GM23338 (cell line): ENCODE measurements around the gene ITIH5. TPM values are rescaled to one million over a fixed set of nuclear protein-coding genes. Genes with fewer than 3 reads are reported as not detected.

ENCODE experiments used
- ATAC-seq: fragments of 200-7000 bp; cut with Tn5 transposase; 3 replicates; pipeline ENCODE4 v1.9.1; 2020
- DNase-seq: peaks from one replicate; pipeline ENCODE4 v3.0.0-alpha.2; 2015; ENCODE audit warnings: low spot score
- H2AFZ ChIP-seq: fragments of 200-600 bp; sonication (generic); 2 replicates; pipeline ENCODE4 v1.8.0; 2016; ENCODE audit warnings: antibody characterized with exemption, mild to moderate bottlenecking, moderate library complexity
- H3F3A ChIP-seq: fragments of 200-600 bp; sonication (generic); replicated peaks from 2 replicates; pipeline ENCODE4 v1.8.0; 2017; ENCODE audit warnings: antibody characterized with exemption, mixed run types, low read depth
- H3K27ac ChIP-seq: fragments of 200-600 bp; sonication (generic); 2 replicates; pipeline ENCODE4 v1.6.1; 2016; ENCODE audit warnings: low read depth
- H3K27me3 ChIP-seq: fragments of 200-600 bp; sonication (generic); 2 replicates; pipeline ENCODE4 v1.8.0; 2016; ENCODE audit warnings: mild to moderate bottlenecking, mixed run types, moderate library complexity; ENCODE audit not compliant: insufficient read depth
- H3K36me3 ChIP-seq: fragments of 200-600 bp; sonication (generic); 2 replicates; pipeline ENCODE4 v1.8.0; 2016; ENCODE audit warnings: mild to moderate bottlenecking; ENCODE audit not compliant: insufficient read depth
- H3K4me1 ChIP-seq: fragments of 200-600 bp; sonication (generic); 2 replicates; pipeline ENCODE4 v1.8.0; 2016; ENCODE audit warnings: mild to moderate bottlenecking, moderate library complexity; ENCODE audit not compliant: insufficient read depth
- H3K4me2 ChIP-seq: fragments of 200-600 bp; sonication (generic); 2 replicates; pipeline ENCODE4 v1.7.1; 2017; ENCODE audit warnings: mixed run types
- H3K4me3 ChIP-seq: fragments of 200-600 bp; sonication (generic); 2 replicates; pipeline ENCODE4 v1.6.1; 2016; ENCODE audit warnings: mixed run types
- H3K79me2 ChIP-seq: fragments of 200-600 bp; sonication (generic); replicated peaks from 2 replicates; pipeline ENCODE4 v1.8.0; 2017; ENCODE audit warnings: mild to moderate bottlenecking; ENCODE audit not compliant: insufficient read depth
- H3K9me2 ChIP-seq: fragments of 200-600 bp; sonication (generic); 2 replicates; pipeline ENCODE4 v1.8.0; 2017; ENCODE audit not compliant: insufficient read depth
- H4K20me1 ChIP-seq: fragments of 200-600 bp; sonication (generic); replicated peaks from 2 replicates; pipeline ENCODE4 v1.8.0; 2017; ENCODE audit warnings: mild to moderate bottlenecking; ENCODE audit not compliant: insufficient read depth
- H3K27ac Mint-ChIP-seq: 2 replicates; pipeline ENCODE4 v1.8.0; 2020; ENCODE audit warnings: inconsistent platforms, mild to moderate bottlenecking, moderate library complexity, mixed read lengths
- H3K27me3 Mint-ChIP-seq: 3 replicates; pipeline ENCODE4 v1.8.0; 2022; ENCODE audit warnings: low read depth, mild to moderate bottlenecking, moderate library complexity, mixed read lengths, inconsistent platforms; ENCODE audit not compliant: insufficient read depth, poor library complexity
- H3K36me3 Mint-ChIP-seq: 3 replicates; pipeline ENCODE4 v1.8.0; 2021; ENCODE audit warnings: low read depth, mild to moderate bottlenecking, inconsistent platforms, moderate library complexity, mixed read lengths
- H3K4me1 Mint-ChIP-seq: 3 replicates; pipeline ENCODE4 v1.8.0; 2020; ENCODE audit warnings: mild to moderate bottlenecking, inconsistent platforms, mixed read lengths
- H3K4me3 Mint-ChIP-seq: 3 replicates; pipeline ENCODE4 v1.8.0; 2021; ENCODE audit warnings: moderate library complexity, mild to moderate bottlenecking, inconsistent platforms, mixed read lengths
- H3K9me3 Mint-ChIP-seq: 3 replicates; pipeline ENCODE4 v1.8.0; 2020; ENCODE audit warnings: moderate library complexity, mild to moderate bottlenecking, inconsistent platforms, mixed read lengths
- CTCF ChIP-seq, 2 experiments: fragments of 200-600 bp in 1 of 2; sonication (generic) in 1 of 2; conservative IDR thresholded peaks; 2 replicates each; pipeline versions ENCODE4 v1.5.1 to v1.6.1; 2016 to 2017; ENCODE audit warnings: antibody characterized with exemption in 2 of 2, low read depth in 2 of 2, mild to moderate bottlenecking in 2 of 2, moderate library complexity in 1 of 2
- EZH2 ChIP-seq: fragments of 200-600 bp; sonication (generic); IDR thresholded peaks from one replicate; pipeline ENCODE4 v1.8.0; 2017; ENCODE audit warnings: antibody characterized with exemption, mild to moderate bottlenecking, low read depth; ENCODE audit not compliant: unreplicated experiment
- NANOG ChIP-seq: IDR thresholded peaks from 2 replicates; pipeline ENCODE4 v1.6.1; 2016; ENCODE audit warnings: antibody characterized with exemption, borderline replicate concordance
- REST ChIP-seq: IDR thresholded peaks from one replicate; pipeline ENCODE4 v1.6.1; 2018; ENCODE audit warnings: antibody characterized with exemption; ENCODE audit not compliant: unreplicated experiment
- ZNF331 ChIP-seq: fragments of 250-450 bp; sonication (Bioruptor Pico); IDR thresholded peaks from 2 replicates; pipeline ENCODE4 v1.5.0; 2020; ENCODE audit warnings: low read depth, mild to moderate bottlenecking, moderate library complexity
- ZNF462 ChIP-seq: fragments of 250-450 bp; sonication (Bioruptor Pico); IDR thresholded peaks from 2 replicates; pipeline ENCODE4 v1.5.0; 2020; ENCODE audit warnings: mild to moderate bottlenecking, moderate library complexity
- polyA plus RNA-seq: library from polyadenylated mRNA; unstranded; fragments of >200 nt; fragmentation: Nextera tagmentation; extraction: Ambion mirVana; gene quantifications from 2 replicates; pipeline ENCODE4 v1.2.1, GENCODE V29; 2016
- total RNA-seq: library from RNA; depleted of rRNA; stranded (reverse); fragments of >200 nt; shearing (Covaris generic); gene quantifications from 2 replicates; pipeline ENCODE4 v1.2.3, GENCODE V29; 2014

Gene ITIH5
- total and polyA plus RNA-seq, 2 experiments from 2014 or later: 0.99 to 2.2 TPM

GRCh38 chr10:7605565-7606295, 61.0 kb downstream of the ITIH5 start:
- no peaks in the 10 kb centered on the region for H3K4me1 Mint-ChIP-seq
- H3K27ac ChIP-seq: no peak overlapping the region
- H3K36me3 Mint-ChIP-seq: no peaks in the 10 kb centered on the region; the same call in 2 of the 3 replicates
- no peaks in the 10 kb centered on the region for H3F3A ChIP-seq
- no peak overlapping the region for H2AFZ ChIP-seq
- no peaks in the 10 kb centered on the region for H3K79me2 ChIP-seq
- no peak overlapping the region for H3K4me3 Mint-ChIP-seq
- H3K4me1 ChIP-seq: no peaks in the 10 kb centered on the region
- H3K27ac Mint-ChIP-seq: no peak overlapping the region
- H3K4me2 ChIP-seq: no peak overlapping the region
- H3K27me3 Mint-ChIP-seq: peaks cover 2% of the 10 kb centered on the region
- H3K4me3 ChIP-seq: no peak overlapping the region
- no peak for TF ChIP-seq REST
- no peak for TF ChIP-seq NANOG
- TF ChIP-seq ZNF331 (CRISPR knock-in tag): no peak
- TF ChIP-seq CTCF (conservative IDR thresholded peaks at IDR 0.05; ENCODE audit: low read depth in 2 of 2): no peak
- no peak for TF ChIP-seq ZNF462
- no peak for TF ChIP-seq EZH2
- ATAC-seq (no peak), DNase-seq (no peak)
- peaks cover 2% of the 10 kb centered on the region; the same call in 1 of the 3 replicates for H3K9me3 Mint-ChIP-seq
- H3K36me3 ChIP-seq: no peaks in the 10 kb centered on the region
- H3K27me3 ChIP-seq: no peaks in the 10 kb centered on the region
- no peaks in the 10 kb centered on the region for H3K9me2 ChIP-seq
- no peaks in the 10 kb centered on the region for H4K20me1 ChIP-seq
